ENCODE data around the gene DCP1B. TPM values are rescaled to one million over a fixed set of nuclear protein-coding genes. Genes with fewer than 3 reads are reported as not detected.

The DCP1B gene
- total and polyA plus RNA-seq, 2 of the 4 experiments (the other 2 are of a cell fraction): 13.3 to 19.7 TPM

DNA sequence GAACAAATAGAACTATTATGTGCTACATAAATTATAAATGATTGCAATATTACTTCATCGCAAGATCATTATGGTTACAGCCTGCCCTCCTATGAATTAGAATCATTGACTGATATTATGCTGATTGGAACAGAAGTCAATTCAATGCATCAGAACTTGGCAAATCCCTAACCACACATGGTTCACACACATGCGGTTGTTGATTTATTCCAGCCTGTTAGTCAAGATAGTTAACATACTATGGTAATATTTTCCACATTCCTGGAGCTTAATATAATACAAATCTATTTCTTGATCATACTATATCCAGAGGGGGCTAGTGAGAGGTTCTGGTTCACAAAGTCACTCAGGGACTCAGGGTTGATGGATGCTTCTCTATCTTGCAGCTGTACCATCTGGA, 38.8 kb upstream of the DCP1B start:
- ATAC-seq (ENCODE audit: low read depth): no peak
- intact Hi-C loops (cut with micrococcal nuclease): no loop called here

More for the DNA sequence above, 38.8 kb upstream of the DCP1B start:
- H3K79me1 ChIP-seq (ENCODE audit: low read depth in 1 of 2, low read length in 2 of 2): no peaks in the 10 kb centered on the region
- no peak for DNase-seq
- no peaks in the 10 kb centered on the region for H3K36me3 ChIP-seq (ENCODE audit: control insufficient read depth, insufficient read depth, low read length)
- ChIA-PET POLR2A (ENCODE audit: unreplicated experiment) (no interaction called here), CTCF (no interaction called here)
- H3K27ac ChIP-seq (ENCODE audit: insufficient read depth, low read length): no peak overlapping the region
- no peak overlapping the region for H3K9ac ChIP-seq (ENCODE audit: low read depth, low read length)
- no peak overlapping the region for H2AFZ ChIP-seq (replicated peaks; ENCODE audit: low read length, poor library complexity)
- no peak overlapping the region for H3K18ac ChIP-seq (ENCODE audit: low read depth, low read length)
- no peak overlapping the region for H3K56ac ChIP-seq (ENCODE audit: extremely low read depth, insufficient read depth, low read length)
- H3K4me2 ChIP-seq (ENCODE audit: low read depth, low read length): no peak overlapping the region
- no peak overlapping the region for H2BK120ac ChIP-seq (ENCODE audit: low read depth, low read length)
- H4K20me1 ChIP-seq (ENCODE audit: insufficient read depth, low read length): no peaks in the 10 kb centered on the region
- no peak overlapping the region for H4K91ac ChIP-seq (ENCODE audit: insufficient read depth, low read depth, low read length)
- no peak overlapping the region for H3K4me3 ChIP-seq (ENCODE audit: insufficient read depth, low read depth, low read length)
- dilution Hi-C loops (cut with HindIII; ENCODE audit: low sequenced_read_pairs, unreplicated experiment): no loop called here
- no peak overlapping the region for H2BK15ac ChIP-seq (ENCODE audit: low read depth, low read length)
- H4K8ac ChIP-seq (ENCODE audit: low read depth in 2 of 2, low read length in 2 of 2): no peak overlapping the region
- no peak overlapping the region for H3K23ac ChIP-seq (ENCODE audit: low read depth, low read length)
- H3K9me1 ChIP-seq (ENCODE audit: insufficient read depth, low read length): no peaks in the 10 kb centered on the region; the same call in 1 of the 2 replicates
- no peak overlapping the region for H3K14ac ChIP-seq (replicated peaks; ENCODE audit: low read depth, low read length)
- no peaks in the 10 kb centered on the region for H3K4me1 ChIP-seq (ENCODE audit: control insufficient read depth, insufficient read depth, low read length)
- no peak overlapping the region for H2AK5ac ChIP-seq (ENCODE audit: low read depth, low read length)
- BruUV-seq (replicated peaks): no TSS peak
- H2AK9ac ChIP-seq (replicated peaks; ENCODE audit: low read depth, low read length, poor library complexity): no peak overlapping the region
- H4K5ac ChIP-seq (ENCODE audit: low read depth, low read length): no peak overlapping the region
- H2BK20ac ChIP-seq (ENCODE audit: low read depth, low read length): no peak overlapping the region
- no peak overlapping the region for H2BK5ac ChIP-seq (ENCODE audit: low read depth, low read length, poor library complexity, severe bottlenecking)
- WGBS, 2 experiments (ENCODE audit: extremely low coverage in 2 of 2, insufficient read length in 1 of 2): no CpG with 5 or more reads among the region's 2 CpGs
- H3K4ac ChIP-seq (ENCODE audit: low read depth, low read length): no peak overlapping the region
- TF ChIP-seq MAFK (IDR thresholded peaks at IDR 0.05; ENCODE audit: low read depth, low read length) (no peak), CEBPB (IDR thresholded peaks at IDR 0.05; ENCODE audit: low read depth, low read length) (no peak), POLR2A (IDR thresholded peaks at IDR 0.05; ENCODE audit: low read depth, low read length) (no peak), FOS (IDR thresholded peaks at IDR 0.05; ENCODE audit: low read depth, low read length) (no peak), USF2 (IDR thresholded peaks at IDR 0.05; ENCODE audit: low read depth, low read length) (no peak), RFX5 (IDR thresholded peaks at IDR 0.05; ENCODE audit: low read depth, low read length) (no peak), RAD21 (IDR thresholded peaks at IDR 0.05; ENCODE audit: low read length) (no peak), CTCF (conservative IDR thresholded peaks at IDR 0.05; ENCODE audit: low read depth, low read length) (no peak), NFE2L2 (IDR thresholded peaks at IDR 0.05; ENCODE audit: low read depth, low read length) (no peak), SMC3 (IDR thresholded peaks at IDR 0.05; ENCODE audit: low read depth, low read length) (no peak), BHLHE40 (IDR thresholded peaks at IDR 0.05; ENCODE audit: low read depth, low read length) (no peak), CHD1 (IDR thresholded peaks at IDR 0.05; ENCODE audit: low read depth, low read length) (no peak), RCOR1 (IDR thresholded peaks at IDR 0.05; ENCODE audit: insufficient replicate concordance, low read length) (no peak), MXI1 (IDR thresholded peaks at IDR 0.05; ENCODE audit: borderline replicate concordance, low read depth, low read length) (no peak), MAZ (IDR thresholded peaks at IDR 0.05; ENCODE audit: borderline replicate concordance, low read depth, low read length) (no peak)
- TF ChIP-seq, protein P1, sequence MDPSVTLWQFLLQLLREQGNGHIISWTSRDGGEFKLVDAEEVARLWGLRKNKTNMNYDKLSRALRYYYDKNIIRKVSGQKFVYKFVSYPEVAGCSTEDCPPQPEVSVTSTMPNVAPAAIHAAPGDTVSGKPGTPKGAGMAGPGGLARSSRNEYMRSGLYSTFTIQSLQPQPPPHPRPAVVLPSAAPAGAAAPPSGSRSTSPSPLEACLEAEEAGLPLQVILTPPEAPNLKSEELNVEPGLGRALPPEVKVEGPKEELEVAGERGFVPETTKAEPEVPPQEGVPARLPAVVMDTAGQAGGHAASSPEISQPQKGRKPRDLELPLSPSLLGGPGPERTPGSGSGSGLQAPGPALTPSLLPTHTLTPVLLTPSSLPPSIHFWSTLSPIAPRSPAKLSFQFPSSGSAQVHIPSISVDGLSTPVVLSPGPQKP (IDR thresholded peaks at IDR 0.05; ENCODE audit: borderline replicate concordance, low read depth, low read length): no peak
- H3K9me3 ChIP-seq (ENCODE audit: control insufficient read depth, insufficient read depth, low read length): peaks cover 2% of the 10 kb centered on the region; the same call in 1 of the 2 replicates
- H3K27me3 ChIP-seq (ENCODE audit: control insufficient read depth, insufficient read depth, low read length): peaks cover 48% of the 10 kb centered on the region
- in situ Hi-C loops (cut with MboI; ENCODE audit: low sequenced_read_pairs): no loop called here
